Measurements from ENCODE around the gene POLR1D. TPM values are rescaled to one million over a fixed set of nuclear protein-coding genes. Genes with fewer than 3 reads are reported as not detected.

POLR1D gene, protein sequence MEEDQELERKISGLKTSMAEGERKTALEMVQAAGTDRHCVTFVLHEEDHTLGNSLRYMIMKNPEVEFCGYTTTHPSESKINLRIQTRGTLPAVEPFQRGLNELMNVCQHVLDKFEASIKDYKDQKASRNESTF
- 100 to 1,000 TPM in 2 of 5 donors, 10 to 100 TPM in 3; 43.7 to 179 (median 71.6) TPM for total RNA-seq
- 100 to 1,000 TPM; 148 to 230 (median 184) TPM for polyA plus RNA-seq
- long read RNA-seq, donor 1, transcript POLR1D-201 (2 exons, 1,166 nt): minor isoform, 5 of 24 reads
- long read RNA-seq, donor 1, transcript POLR1D-203 (3 exons, 2,036 nt): major isoform, 8 of 24 reads
- long read RNA-seq, donor 1, partial matches to known transcripts: 6 of 24 reads
- long read RNA-seq, donor 1, other reads (novel, unspliced or antisense): 0 of 24 reads
- long read RNA-seq, donor 2, transcript POLR1D-203 (3 exons, 2,036 nt): minor isoform, 8 of 33 reads
- long read RNA-seq, donor 2, transcript POLR1D-201 (2 exons, 1,166 nt): major isoform, 14 of 33 reads
- long read RNA-seq, donor 2, partial matches to known transcripts: 5 of 33 reads
- long read RNA-seq, donor 2, other reads (novel, unspliced or antisense): 5 of 33 reads
- long read RNA-seq, donor 3, transcript POLR1D-203 (3 exons, 2,036 nt): minor isoform, 6 of 34 reads
- long read RNA-seq, donor 3, transcript POLR1D-201 (2 exons, 1,166 nt): major isoform, 22 of 34 reads
- long read RNA-seq, donor 3, partial matches to known transcripts: 0 of 34 reads
- long read RNA-seq, donor 3, other reads (novel, unspliced or antisense): 0 of 34 reads
- long read RNA-seq, donor 4, partial matches to known transcripts: 0 of 4 reads
- long read RNA-seq, donor 4, other reads (novel, unspliced or antisense): 0 of 4 reads
- long read RNA-seq, donor 5, transcript POLR1D-201 (2 exons, 1,166 nt): major isoform, 27 of 58 reads
- long read RNA-seq, donor 5, transcript POLR1D-203 (3 exons, 2,036 nt): minor isoform, 20 of 58 reads
- long read RNA-seq, donor 5, partial matches to known transcripts: 8 of 58 reads
- long read RNA-seq, donor 5, other reads (novel, unspliced or antisense): 0 of 58 reads
- long read RNA-seq, donor 6, transcript POLR1D-211 (1 exons, 1,634 nt): minor isoform, 5 of 71 reads
- long read RNA-seq, donor 6, transcript POLR1D-203 (3 exons, 2,036 nt): minor isoform, 26 of 71 reads
- long read RNA-seq, donor 6, transcript POLR1D-201 (2 exons, 1,166 nt): major isoform, 37 of 71 reads
- long read RNA-seq, donor 6, partial matches to known transcripts: 0 of 71 reads
- long read RNA-seq, donor 6, other reads (novel, unspliced or antisense): 0 of 71 reads
- long read RNA-seq, donor 7, transcript POLR1D-203 (3 exons, 2,036 nt): major isoform, 16 of 34 reads
- long read RNA-seq, donor 7, transcript POLR1D-201 (2 exons, 1,166 nt): minor isoform, 11 of 34 reads
- long read RNA-seq, donor 7, partial matches to known transcripts: 0 of 34 reads
- long read RNA-seq, donor 7, other reads (novel, unspliced or antisense): 0 of 34 reads
- long read RNA-seq, donor 8, transcript POLR1D-201 (2 exons, 1,166 nt): major isoform, 23 of 45 reads
- long read RNA-seq, donor 8, transcript POLR1D-203 (3 exons, 2,036 nt): minor isoform, 16 of 45 reads
- long read RNA-seq, donor 8, partial matches to known transcripts: 0 of 45 reads
- long read RNA-seq, donor 8, other reads (novel, unspliced or antisense): 0 of 45 reads
- long read RNA-seq, donor 9, transcript POLR1D-203 (3 exons, 2,036 nt): minor isoform, 13 of 37 reads
- long read RNA-seq, donor 9, transcript POLR1D-201 (2 exons, 1,166 nt): major isoform, 14 of 37 reads
- long read RNA-seq, donor 9, partial matches to known transcripts: 8 of 37 reads
- long read RNA-seq, donor 9, other reads (novel, unspliced or antisense): 0 of 37 reads
- long read RNA-seq, donor 10, transcript POLR1D-201 (2 exons, 1,166 nt): major isoform, 9 of 18 reads
- long read RNA-seq, donor 10, transcript POLR1D-203 (3 exons, 2,036 nt): minor isoform, 6 of 18 reads
- long read RNA-seq, donor 10, partial matches to known transcripts: 0 of 18 reads
- long read RNA-seq, donor 10, other reads (novel, unspliced or antisense): 0 of 18 reads

DNA sequence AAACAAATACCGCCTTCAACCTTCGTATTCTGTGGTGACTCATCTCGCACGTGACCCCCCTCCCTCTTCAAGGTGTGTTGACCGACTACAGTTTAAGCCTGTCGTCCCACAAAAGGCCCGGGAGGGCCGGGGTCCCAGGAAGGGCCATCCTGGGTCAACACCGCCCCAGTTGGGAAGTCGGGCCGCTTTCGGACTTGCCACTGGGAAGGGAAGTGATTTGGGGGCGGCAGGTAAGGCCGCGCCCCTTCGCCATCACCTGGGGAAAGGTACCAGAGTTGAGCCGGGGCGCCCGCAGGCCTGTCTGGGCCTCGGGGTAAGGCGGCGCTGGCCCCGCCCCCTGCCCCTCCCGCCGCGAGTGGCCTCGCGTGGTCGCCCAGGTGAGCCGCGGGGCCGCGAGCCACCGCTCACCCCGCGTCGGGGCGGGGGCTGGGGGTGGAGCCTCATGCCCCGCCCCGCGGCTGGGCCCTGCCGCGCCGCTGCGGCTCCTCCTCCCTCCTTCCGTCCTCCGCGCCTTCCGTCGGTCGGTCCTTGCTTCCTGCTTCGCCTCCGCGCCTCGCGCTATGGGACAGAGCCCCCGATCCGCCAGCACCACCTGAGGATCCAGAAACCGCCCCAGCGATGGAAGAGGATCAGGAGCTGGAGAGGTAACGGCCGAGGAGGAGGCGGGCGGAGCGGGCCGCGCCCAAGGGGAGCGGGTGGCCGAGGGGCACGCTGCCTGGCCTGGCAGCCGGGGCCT is at the start of gene POLR1D:
Gene POLR1D (plus strand): TSS at position 527 of the 736 bp plus-strand sequence. CDS start 92 bp downstream, at position 619.
- peaks cover 49 to 76% (median 60%) of the 10 kb centered on the region in 4 donors for H3K4me1 ChIP-seq
- intact Hi-C loops (cut with DNase I; ENCODE audit: low total_unique reads): no loop called here

GRCh38 chr13:27572234-27572901 is 49.3 kb upstream of the POLR1D start:
- peaks cover 0 to 19% (median 8%) of the 10 kb centered on the region in 4 donors for H3K4me1 ChIP-seq
- intact Hi-C loops (cut with DNase I; ENCODE audit: low total_unique reads): no loop called here
- H3K36me3 ChIP-seq: peaks cover 3 to 26% (median 23%) of the 10 kb centered on the region in 4 donors
- no peak overlapping the region for H3K4me3 ChIP-seq
- no peak for DNase-seq
- no peaks in the 10 kb centered on the region for H3K9me3 ChIP-seq
- no peaks in the 10 kb centered on the region for H3K27me3 ChIP-seq
- TF ChIP-seq POLR2AphosphoS5 (IDR thresholded peaks at IDR 0.05) (no peak), EP300 (IDR thresholded peaks at IDR 0.05) (no peak)
- H3K27ac ChIP-seq: no peak overlapping the region

More for the DNA sequence above, at the start of gene POLR1D:
- H3K27ac ChIP-seq: peak within 1 kb of the TSS; percentile 97 to 100 (median 99)
- WGBS, 5 donors: 0 to 1% (median 0%) methylated on average over 32 to 71 of the region's 71 CpGs
- peak within 1 kb of the TSS; percentile 58 to 91 (median 87) for H3K4me3 ChIP-seq
- TF ChIP-seq EP300 (IDR thresholded peaks at IDR 0.05) (no peak), POLR2A (IDR thresholded peaks at IDR 0.05) (no peak), POLR2AphosphoS5 (IDR thresholded peaks at IDR 0.05) (peak; percentile 62 to 96 (median 96))
- TF ChIP-seq, protein P1, sequence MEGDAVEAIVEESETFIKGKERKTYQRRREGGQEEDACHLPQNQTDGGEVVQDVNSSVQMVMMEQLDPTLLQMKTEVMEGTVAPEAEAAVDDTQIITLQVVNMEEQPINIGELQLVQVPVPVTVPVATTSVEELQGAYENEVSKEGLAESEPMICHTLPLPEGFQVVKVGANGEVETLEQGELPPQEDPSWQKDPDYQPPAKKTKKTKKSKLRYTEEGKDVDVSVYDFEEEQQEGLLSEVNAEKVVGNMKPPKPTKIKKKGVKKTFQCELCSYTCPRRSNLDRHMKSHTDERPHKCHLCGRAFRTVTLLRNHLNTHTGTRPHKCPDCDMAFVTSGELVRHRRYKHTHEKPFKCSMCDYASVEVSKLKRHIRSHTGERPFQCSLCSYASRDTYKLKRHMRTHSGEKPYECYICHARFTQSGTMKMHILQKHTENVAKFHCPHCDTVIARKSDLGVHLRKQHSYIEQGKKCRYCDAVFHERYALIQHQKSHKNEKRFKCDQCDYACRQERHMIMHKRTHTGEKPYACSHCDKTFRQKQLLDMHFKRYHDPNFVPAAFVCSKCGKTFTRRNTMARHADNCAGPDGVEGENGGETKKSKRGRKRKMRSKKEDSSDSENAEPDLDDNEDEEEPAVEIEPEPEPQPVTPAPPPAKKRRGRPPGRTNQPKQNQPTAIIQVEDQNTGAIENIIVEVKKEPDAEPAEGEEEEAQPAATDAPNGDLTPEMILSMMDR (IDR thresholded peaks at IDR 0.05): no peak
- DNase-seq: peak; percentile 90 to 96
- H3K27me3 ChIP-seq: no peaks in the 10 kb centered on the region
- H3K36me3 ChIP-seq: peaks cover 0 to 3% (median 0%) of the 10 kb centered on the region in 4 donors
- no peaks in the 10 kb centered on the region for H3K9me3 ChIP-seq

- Histone ChIP-seq H3K27me3 (no peaks in the 10 kb centered on the region), H3K27ac (no peak overlapping the region), H3K4me3 (no peak overlapping the region), H3K4me1 (peaks cover 0 to 19% (median 8%) of the 10 kb centered on the region in 4 donors), H3K9me3 (no peaks in the 10 kb centered on the region), H3K36me3 (peaks cover 3 to 17% (median 15%) of the 10 kb centered on the region in 4 donors)
- no peak for TF ChIP-seq POLR2AphosphoS5 (IDR thresholded peaks at IDR 0.05)
- TF ChIP-seq EP300 (IDR thresholded peaks at IDR 0.05): no peak
- TF ChIP-seq, protein P1 (IDR thresholded peaks at IDR 0.05): no peak
- no peak for TF ChIP-seq POLR2A (IDR thresholded peaks at IDR 0.05)
- intact Hi-C loops (cut with DNase I; ENCODE audit: low total_unique reads): no loop called here
- peak in 1 of 2 donors; percentile 18 for DNase-seq
- 36 to 76% (median 61%) methylated on average over 2 of the region's 2 CpGs for WGBS, 5 donors
Measured at GRCh38 chr13:27573265-27573664, 48.4 kb upstream of the POLR1D start.
